GM18870 (cell line): ENCODE measurements around the gene SP2.

Experiments used
- ATAC-seq: cut with Tn5 transposase; IDR thresholded peaks from one replicate; pipeline ENCODE4 v1.9.1; 2021; ENCODE audit warnings: moderate library complexity; ENCODE audit not compliant: unreplicated experiment

Gene SP2

DNA sequence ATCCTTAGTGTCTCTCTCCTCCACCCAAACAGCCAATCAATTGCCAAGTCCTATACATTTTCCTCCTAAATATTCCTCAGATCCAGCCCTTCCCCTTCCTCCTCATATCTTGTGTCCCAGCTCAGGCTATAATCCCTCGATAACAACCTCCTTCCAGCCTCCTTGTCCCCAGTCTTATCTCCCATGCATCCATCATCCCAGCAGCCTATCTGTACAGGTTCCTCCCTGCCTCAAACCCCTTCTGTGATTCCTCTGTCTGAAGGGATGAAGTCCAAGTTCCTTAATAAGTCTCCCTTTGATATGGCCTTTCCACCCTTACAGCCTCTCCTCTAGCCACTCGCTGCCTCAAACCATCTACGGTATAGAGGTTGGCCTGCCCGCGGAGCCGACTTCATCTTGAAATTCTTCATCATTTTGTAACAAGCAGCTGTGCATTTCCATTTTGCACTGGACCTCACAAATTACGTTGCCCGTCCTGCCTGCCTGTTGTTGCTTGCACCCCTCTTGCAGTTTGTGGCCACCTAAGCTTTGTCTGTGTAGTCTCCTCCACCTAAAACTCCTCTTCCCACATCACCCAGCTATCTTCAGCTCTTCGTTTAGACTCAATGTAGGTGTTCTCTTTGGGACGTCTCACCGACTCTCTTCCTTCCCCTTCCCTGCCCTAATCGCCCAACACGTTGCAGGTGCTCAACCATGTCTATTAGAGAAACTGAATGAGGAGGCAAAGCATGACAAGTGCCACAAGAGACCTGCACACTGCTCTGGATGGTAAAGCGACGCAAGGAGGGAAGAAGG is 74.1 kb downstream of the SP2 start:
- no peak for ATAC-seq

DNA sequence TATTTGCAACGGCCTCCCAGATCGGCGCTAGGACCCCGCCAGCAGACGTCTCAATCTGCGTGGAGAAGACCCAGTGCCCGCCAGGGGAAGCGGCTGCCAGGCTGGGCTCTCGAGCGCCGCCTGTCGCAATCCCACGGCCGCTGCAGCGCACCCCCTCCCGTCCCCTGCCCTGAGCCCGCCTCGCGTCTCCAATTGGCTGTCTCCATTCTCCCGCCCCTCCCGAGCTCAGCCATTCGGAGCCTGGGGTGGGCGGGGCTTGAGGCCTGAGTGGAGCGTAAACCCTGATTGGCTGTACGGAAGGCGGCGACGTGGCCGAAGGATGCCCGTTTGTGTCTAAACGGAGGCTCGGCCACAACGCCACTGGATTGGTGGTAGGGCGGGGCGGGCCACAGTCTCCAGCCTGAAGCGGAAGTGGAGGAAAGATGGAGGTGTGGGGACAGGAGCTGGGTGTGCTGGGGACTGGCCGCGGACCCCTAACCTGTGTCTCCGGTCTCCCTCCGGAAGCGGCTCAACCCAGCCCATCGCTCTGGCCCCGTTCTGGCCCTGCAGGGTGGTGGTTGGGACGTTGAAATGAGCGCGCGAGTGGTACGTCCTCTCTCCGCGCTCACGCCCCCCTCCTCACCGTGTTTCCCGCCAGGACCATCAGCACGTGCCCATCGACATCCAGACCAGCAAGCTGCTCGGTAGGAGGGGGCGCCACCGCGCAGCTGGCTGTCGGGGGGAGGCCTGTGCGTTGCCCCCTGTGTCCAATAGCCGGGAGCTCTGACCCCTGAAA is 74.9 kb downstream of the SP2 start, which contains the start of gene CDK5RAP3:
CDK5RAP3 (plus strand) TSS at position 389 of the 775 bp plus-strand sequence; CDS start at position 423, 34 bp downstream.
- ATAC-seq = peak; percentile 91

DNA sequence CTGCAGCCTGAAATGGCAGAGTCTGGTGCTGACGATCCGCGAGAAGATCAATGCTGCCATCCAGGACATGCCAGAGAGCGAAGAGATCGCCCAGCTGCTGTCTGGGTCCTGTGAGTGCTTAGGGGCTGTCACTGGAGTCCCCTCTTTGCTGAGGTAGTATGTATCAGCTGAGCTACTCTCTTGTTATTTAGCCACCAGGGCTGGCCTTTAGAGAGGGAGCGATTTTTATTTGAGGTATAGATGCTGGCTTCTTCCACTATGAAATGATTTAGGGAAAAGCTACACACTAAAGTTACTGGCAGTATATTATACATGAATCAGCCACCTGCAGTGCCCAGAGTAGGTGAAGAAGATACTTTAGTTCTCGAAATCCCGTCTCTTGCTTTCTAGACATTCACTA is 77.5 kb downstream of the SP2 start:
- ATAC-seq = no peak

DNA sequence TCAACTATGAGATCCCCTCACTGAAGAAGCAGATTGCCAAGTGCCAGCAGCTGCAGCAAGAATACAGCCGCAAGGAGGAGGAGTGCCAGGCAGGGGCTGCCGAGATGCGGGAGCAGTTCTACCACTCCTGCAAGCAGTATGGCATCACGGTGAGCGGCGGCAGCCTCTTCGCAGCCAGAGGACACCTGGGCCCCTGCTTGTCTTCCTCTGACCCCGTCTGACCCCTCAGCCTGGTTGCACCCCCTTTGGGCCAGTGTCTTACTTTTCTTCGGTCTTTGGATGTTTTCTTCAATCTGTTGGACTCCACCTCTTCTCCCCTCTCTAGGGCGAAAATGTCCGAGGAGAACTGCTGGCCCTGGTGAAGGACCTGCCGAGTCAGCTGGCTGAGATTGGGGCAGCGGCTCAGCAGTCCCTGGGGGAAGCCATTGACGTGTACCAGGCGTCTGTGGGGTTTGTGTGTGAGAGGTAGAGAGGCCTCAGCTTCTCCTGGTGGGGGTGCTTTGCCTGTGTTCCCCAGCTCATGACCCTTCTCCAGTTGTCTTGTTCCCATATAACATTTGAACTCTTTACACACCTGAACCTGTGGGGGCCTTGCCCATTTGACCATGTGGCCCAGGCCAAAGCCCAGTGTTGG is 79.3 kb downstream of the SP2 start:
- ATAC-seq = no peak

DNA sequence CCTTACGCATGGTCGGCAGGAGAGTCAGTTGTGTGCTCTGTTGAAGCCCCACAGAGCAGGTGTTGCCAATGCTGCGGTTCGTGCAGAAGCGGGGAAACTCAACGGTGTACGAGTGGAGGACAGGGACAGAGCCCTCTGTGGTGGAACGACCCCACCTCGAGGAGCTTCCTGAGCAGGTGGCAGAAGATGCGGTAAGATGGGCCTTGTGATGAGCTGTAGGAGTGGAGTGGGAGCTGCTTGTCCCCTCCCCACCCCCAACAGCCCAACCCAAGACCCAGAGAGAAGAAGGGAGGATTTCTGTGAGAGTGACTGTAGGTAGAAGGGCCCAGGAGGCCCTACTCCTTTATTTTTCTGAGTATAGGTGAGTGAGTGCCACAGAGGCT is 79.8 kb downstream of the SP2 start:
- no peak for ATAC-seq

DNA sequence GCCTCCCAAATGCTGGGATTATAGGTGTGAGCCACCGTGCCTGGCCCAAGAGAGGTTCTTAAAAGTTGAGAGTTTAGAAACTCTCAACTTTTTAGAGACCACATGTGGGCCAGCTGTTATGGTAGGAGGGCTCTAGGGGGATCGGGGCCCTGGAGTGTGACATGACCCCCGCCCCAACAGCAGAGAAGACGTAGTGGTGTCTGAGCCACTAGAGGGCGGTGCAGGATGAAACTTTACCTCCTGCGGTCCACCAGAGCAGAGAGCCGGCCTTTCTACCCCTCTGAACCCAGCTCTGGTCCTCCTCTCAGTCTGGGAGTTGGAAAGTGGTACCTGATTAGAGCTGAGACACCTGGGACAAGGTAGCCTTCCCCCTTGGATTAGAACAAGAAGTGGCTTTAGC is 82.3 kb downstream of the SP2 start:
- no peak for ATAC-seq
